Esophagus squamous epithelium (tissue), 5 donors: ENCODE data around the gene PRKG1. TPM values are rescaled to one million over a fixed set of nuclear protein-coding genes. Genes with fewer than 3 reads are reported as not detected.

Experiments
- DNase-seq: peaks from one replicate; lab custom pipeline; 2025; lab: John Stamatoyannopoulos, UW
- H3K27ac ChIP-seq, 4 donors: fragments of 200-600 bp; sonication (generic); one replicate each; pipeline ENCODE4 v1.5.1; 2016 to 2019; ENCODE audit warnings: mild to moderate bottlenecking in 1 of 4
- H3K27me3 ChIP-seq, 4 donors: fragments of 200-600 bp; sonication (generic); 1 replicate in 3 of 4; 2 replicates in 1 of 4; pipeline versions ENCODE4 v1.5.1 to v1.6.0; 2017 to 2021; ENCODE audit warnings: antibody characterized with exemption in 1 of 4
- H3K36me3 ChIP-seq, 3 donors: fragments of 200-600 bp; sonication (generic); one replicate each; pipeline ENCODE4 v1.5.1; 2016 to 2019
- H3K4me1 ChIP-seq, 3 donors: fragments of 200-600 bp; sonication (generic); one replicate each; pipeline ENCODE4 v1.5.1; 2017 to 2019
- H3K4me3 ChIP-seq, 4 donors: fragments of 200-600 bp; sonication (generic); 1 replicate in 3 of 4; 2 replicates in 1 of 4; pipeline ENCODE4 v1.5.1; 2016 to 2019; ENCODE audit warnings: mild to moderate bottlenecking in 2 of 4, moderate library complexity in 1 of 4
- H3K9me3 ChIP-seq, 3 donors: fragments of 200-600 bp; sonication (generic); one replicate each; pipeline ENCODE4 v1.5.1; 2016 to 2019
- POLR2A ChIP-seq, 4 donors: fragments of 450-650 bp; IDR thresholded peaks; one replicate each; pipeline ENCODE4 v1.6.1; 2017; ENCODE audit warnings: antibody characterized with exemption in 4 of 4, mild to moderate bottlenecking in 4 of 4, moderate library complexity in 3 of 4
- WGBS, 2 donors: methylation state at CpG; one replicate each; pipeline ENCODE4 v1.1.5; 2018; 5-methylcytosine and 5-hydroxymethylcytosine counted together
- intact Hi-C: fragments of 100-400 bp; cut with DNase I; formaldehyde crosslinking; loops from one replicate; pipeline ENCODE4 v1.15.0; 2022
- total RNA-seq, 4 donors: library from RNA; depleted of rRNA; stranded (reverse); fragments of >200 nt; gene quantifications; one replicate each; pipeline ENCODE4 v1.1.0, GENCODE V29; 2016
- TF ChIP-seq, protein P1 (sequence below), 6 experiments: fragments of 450-650 bp in 4 of 6; fragments of 200-600 bp in 2 of 6; sonication (generic) in 2 of 6; IDR thresholded peaks; one replicate each; pipeline ENCODE4 v1.5.1; 2016 to 2019; ENCODE audit warnings: antibody characterized with exemption in 6 of 6, mild to moderate bottlenecking in 4 of 6, moderate library complexity in 4 of 6
- donor health status: DM: yes; HTN: yes; CAD: no.

PRKG1 gene
- total RNA-seq, 4 donors from 2014 or later = 2.0 to 10.9 (median 3.8) TPM

DNA sequence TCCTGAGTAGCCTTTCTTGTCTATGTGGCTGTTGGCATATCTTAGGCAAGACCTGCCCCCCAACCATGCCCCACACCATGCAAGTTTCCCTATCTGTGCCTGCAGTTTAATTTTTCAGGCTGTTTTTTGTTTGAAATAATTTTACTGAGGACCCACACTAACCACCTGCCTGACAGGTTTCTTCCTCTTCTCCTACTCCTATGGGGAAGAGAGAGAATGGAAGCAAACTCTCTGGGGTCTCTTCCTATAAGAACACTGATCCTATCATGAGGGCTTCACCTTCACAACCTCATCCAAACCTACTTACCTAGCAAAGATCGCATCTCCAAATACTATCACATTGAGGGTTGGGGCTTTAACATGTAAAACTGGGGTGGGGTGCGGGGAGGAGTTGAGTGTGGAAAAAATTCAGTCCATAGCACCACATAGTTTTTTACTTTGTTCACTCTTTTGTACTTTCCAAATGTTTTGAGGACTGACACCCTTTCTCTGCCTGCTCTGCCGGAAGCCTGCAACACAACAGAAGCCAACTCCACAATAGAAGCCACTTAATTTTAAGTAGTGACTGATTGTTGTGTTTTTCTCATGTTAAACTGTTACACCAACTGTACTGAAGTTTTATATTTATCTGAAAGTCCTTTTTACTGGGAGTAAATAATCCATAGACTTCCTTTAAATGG is 692.3 kb downstream of the PRKG1 start:
- Histone ChIP-seq H3K9me3 (no peaks in the 10 kb centered on the region), H3K27me3 (no peaks in the 10 kb centered on the region), H3K4me1 (peaks cover 0 to 19% (median 4%) of the 10 kb centered on the region in 3 donors), H3K27ac (no peak overlapping the region), H3K36me3 (no peaks in the 10 kb centered on the region), H3K4me3 (no peak overlapping the region)
- 95 to 98% methylated on average over 3 of the region's 3 CpGs for WGBS, 2 donors
- no peak for DNase-seq
- intact Hi-C loops = no loop called here
- TF ChIP-seq, protein P1, sequence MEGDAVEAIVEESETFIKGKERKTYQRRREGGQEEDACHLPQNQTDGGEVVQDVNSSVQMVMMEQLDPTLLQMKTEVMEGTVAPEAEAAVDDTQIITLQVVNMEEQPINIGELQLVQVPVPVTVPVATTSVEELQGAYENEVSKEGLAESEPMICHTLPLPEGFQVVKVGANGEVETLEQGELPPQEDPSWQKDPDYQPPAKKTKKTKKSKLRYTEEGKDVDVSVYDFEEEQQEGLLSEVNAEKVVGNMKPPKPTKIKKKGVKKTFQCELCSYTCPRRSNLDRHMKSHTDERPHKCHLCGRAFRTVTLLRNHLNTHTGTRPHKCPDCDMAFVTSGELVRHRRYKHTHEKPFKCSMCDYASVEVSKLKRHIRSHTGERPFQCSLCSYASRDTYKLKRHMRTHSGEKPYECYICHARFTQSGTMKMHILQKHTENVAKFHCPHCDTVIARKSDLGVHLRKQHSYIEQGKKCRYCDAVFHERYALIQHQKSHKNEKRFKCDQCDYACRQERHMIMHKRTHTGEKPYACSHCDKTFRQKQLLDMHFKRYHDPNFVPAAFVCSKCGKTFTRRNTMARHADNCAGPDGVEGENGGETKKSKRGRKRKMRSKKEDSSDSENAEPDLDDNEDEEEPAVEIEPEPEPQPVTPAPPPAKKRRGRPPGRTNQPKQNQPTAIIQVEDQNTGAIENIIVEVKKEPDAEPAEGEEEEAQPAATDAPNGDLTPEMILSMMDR (IDR thresholded peaks at IDR 0.05) = no peak
- TF ChIP-seq POLR2A (IDR thresholded peaks at IDR 0.05) = no peak

DNA sequence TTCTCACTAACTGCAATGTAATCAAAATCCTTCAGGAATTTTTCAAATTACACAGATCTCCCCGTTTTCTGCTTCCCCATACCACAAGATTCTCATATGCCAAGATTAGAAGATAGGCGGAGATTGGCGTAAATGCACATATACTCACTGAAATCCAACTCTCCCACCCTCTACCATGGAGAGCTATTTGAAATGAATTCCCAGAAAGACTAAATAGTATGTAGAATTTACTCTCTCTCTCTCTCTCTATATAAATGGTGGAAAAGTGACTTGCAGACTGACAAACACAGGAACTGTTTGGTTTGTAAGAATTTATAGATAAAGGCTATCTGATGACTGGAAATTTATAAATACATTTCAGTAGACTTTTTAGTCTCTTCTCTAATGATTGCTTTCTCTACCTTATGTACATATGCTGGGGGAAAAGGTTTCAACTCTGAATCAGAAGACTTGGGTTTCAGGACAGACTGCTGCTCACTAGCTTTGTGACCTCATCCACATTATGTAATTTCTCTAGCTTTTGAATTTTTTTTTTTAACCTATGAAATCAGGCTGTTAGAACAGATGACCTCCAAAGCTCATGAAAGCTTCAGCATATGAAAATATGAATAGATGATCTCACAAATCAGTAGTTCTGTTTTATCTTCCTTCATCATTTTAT is 692.9 kb downstream of the PRKG1 start:
- no peaks in the 10 kb centered on the region for H3K36me3 ChIP-seq
- H3K4me1 ChIP-seq = peaks cover 0 to 19% (median 4%) of the 10 kb centered on the region in 3 donors
- H3K27ac ChIP-seq = no peak overlapping the region
- no peak overlapping the region for H3K4me3 ChIP-seq
- intact Hi-C loops = no loop called here
- no peak for DNase-seq
- no peak for TF ChIP-seq POLR2A (IDR thresholded peaks at IDR 0.05)
- TF ChIP-seq, protein P1 (IDR thresholded peaks at IDR 0.05) = no peak
- H3K9me3 ChIP-seq = no peaks in the 10 kb centered on the region
- no peaks in the 10 kb centered on the region for H3K27me3 ChIP-seq
- WGBS, 2 donors = 91 to 95% methylated on average over 3 of the region's 3 CpGs

GRCh38 chr10:51768886-51769465 is 694.7 kb downstream of the PRKG1 start:
- intact Hi-C loops = no loop called here
- 74 to 86% methylated on average over 4 of the region's 4 CpGs for WGBS, 2 donors
- TF ChIP-seq, protein P1 (IDR thresholded peaks at IDR 0.05) = no peak
- no peak for TF ChIP-seq POLR2A (IDR thresholded peaks at IDR 0.05)
- DNase-seq = no peak
- Histone ChIP-seq H3K27ac (no peak overlapping the region), H3K27me3 (no peaks in the 10 kb centered on the region), H3K4me3 (no peak overlapping the region), H3K4me1 (peaks cover 0 to 16% (median 4%) of the 10 kb centered on the region in 3 donors), H3K9me3 (no peaks in the 10 kb centered on the region), H3K36me3 (no peaks in the 10 kb centered on the region)

GRCh38 chr10:51770709-51771108 is 696.4 kb downstream of the PRKG1 start:
- H3K4me1 ChIP-seq = no peaks in the 10 kb centered on the region
- H3K36me3 ChIP-seq = no peaks in the 10 kb centered on the region
- no peak for DNase-seq
- WGBS, 2 donors = 45 to 60% methylated on average over 2 of the region's 2 CpGs
- H3K27ac ChIP-seq = no peak overlapping the region
- no peak for TF ChIP-seq POLR2A (IDR thresholded peaks at IDR 0.05)
- TF ChIP-seq, protein P1 (IDR thresholded peaks at IDR 0.05) = no peak
- intact Hi-C loops = no loop called here
- no peak overlapping the region for H3K4me3 ChIP-seq
- H3K27me3 ChIP-seq = no peaks in the 10 kb centered on the region
- no peaks in the 10 kb centered on the region for H3K9me3 ChIP-seq

DNA sequence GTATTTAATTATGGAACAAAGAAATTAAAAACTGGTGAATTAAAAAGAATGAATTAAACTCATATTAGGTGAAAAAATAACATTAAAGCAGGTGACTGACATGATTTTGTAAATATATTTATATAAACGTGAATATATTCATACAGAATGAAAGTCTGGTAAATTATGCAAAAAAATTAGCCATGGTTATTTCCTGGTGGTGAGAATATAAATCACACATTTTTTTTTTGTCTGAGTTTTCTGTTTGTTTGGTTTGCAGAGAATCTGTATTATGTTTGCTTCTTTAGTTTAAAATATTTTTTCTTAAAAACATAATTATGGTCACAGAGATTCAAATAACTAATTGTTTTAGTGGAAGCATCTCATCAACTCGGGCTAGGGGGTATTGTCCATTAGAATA is 698.1 kb downstream of the PRKG1 start:
- no peak overlapping the region for H3K27ac ChIP-seq
- no peak for TF ChIP-seq POLR2A (IDR thresholded peaks at IDR 0.05)
- TF ChIP-seq, protein P1 (IDR thresholded peaks at IDR 0.05) = peak in 1 of 6 experiments; percentile 11
- no peaks in the 10 kb centered on the region for H3K4me1 ChIP-seq
- WGBS, 2 donors = 59 to 73% methylated on average over 2 of the region's 2 CpGs
- H3K36me3 ChIP-seq = no peaks in the 10 kb centered on the region
- H3K27me3 ChIP-seq = no peaks in the 10 kb centered on the region
- no peak for DNase-seq
- H3K4me3 ChIP-seq = no peak overlapping the region
- intact Hi-C loops = no loop called here
- H3K9me3 ChIP-seq = no peaks in the 10 kb centered on the region
